Liver (tissue), 9 donors: ENCODE results near the gene ADPRH. TPM values are rescaled to one million over a fixed set of nuclear protein-coding genes. Genes with fewer than 3 reads are reported as not detected.

ENCODE experiments used
- DNase-seq: peaks from one replicate; pipeline ENCODE4 v3.0.0-alpha.2; 2017; ENCODE audit warnings: low spot score
- H3K27ac ChIP-seq, 2 donors: one replicate each; pipeline ENCODE4 v1.7.0; 2013; ENCODE audit warnings: inconsistent platforms in 2 of 2, low read length in 2 of 2, control low read depth in 1 of 2, low read depth in 1 of 2, mild to moderate bottlenecking in 1 of 2
- H3K27me3 ChIP-seq, 4 donors: one replicate each; pipeline versions ENCODE4 v1.6.1 to v1.7.0; 2013; ENCODE audit warnings: low read length in 3 of 4, inconsistent platforms in 1 of 4, mild to moderate bottlenecking in 1 of 4, moderate library complexity in 1 of 4; ENCODE audit not compliant: control insufficient read depth in 4 of 4, insufficient read depth in 4 of 4
- H3K36me3 ChIP-seq, 4 donors: one replicate each; pipeline versions ENCODE4 v1.6.1 to v1.7.0; 2013; ENCODE audit warnings: low read length in 3 of 4, mild to moderate bottlenecking in 3 of 4, low read depth in 1 of 4, moderate library complexity in 1 of 4; ENCODE audit not compliant: control insufficient read depth in 4 of 4, insufficient read depth in 3 of 4
- H3K4me1 ChIP-seq, 4 donors: one replicate each; pipeline versions ENCODE4 v1.6.1 to v1.7.0; 2013; ENCODE audit warnings: low read length in 3 of 4, mild to moderate bottlenecking in 3 of 4, moderate library complexity in 1 of 4; ENCODE audit not compliant: control insufficient read depth in 4 of 4, insufficient read depth in 4 of 4
- H3K4me3 ChIP-seq, 3 donors: one replicate each; pipeline versions ENCODE4 v1.6.1 to v1.7.0; 2013; ENCODE audit warnings: low read length in 3 of 3, control low read depth in 1 of 3, low read depth in 1 of 3, mild to moderate bottlenecking in 1 of 3
- H3K9ac ChIP-seq, 2 donors: one replicate each; pipeline ENCODE4 v1.7.0; 2013; ENCODE audit warnings: low read length in 2 of 2, mild to moderate bottlenecking in 2 of 2, moderate library complexity in 2 of 2, control low read depth in 1 of 2, low read depth in 1 of 2
- H3K9me3 ChIP-seq, 4 donors: one replicate each; pipeline versions ENCODE4 v1.6.1 to v1.7.0; 2013; ENCODE audit warnings: low read length in 3 of 4; ENCODE audit not compliant: control insufficient read depth in 4 of 4
- EGR1 ChIP-seq, 2 donors: IDR thresholded peaks; 2 replicates each; pipeline ENCODE4 v1.6.1; 2016 to 2018; ENCODE audit warnings: antibody characterized with exemption in 2 of 2, low read depth in 2 of 2
- FOXA2 ChIP-seq: IDR thresholded peaks from 2 replicates; pipeline ENCODE4 v1.6.1; 2016; ENCODE audit warnings: antibody characterized with exemption
- HNF4A ChIP-seq, 2 donors: conservative IDR thresholded peaks; 2 replicates each; pipeline ENCODE4 v1.6.1; 2016; ENCODE audit warnings: antibody characterized with exemption in 2 of 2, mild to moderate bottlenecking in 2 of 2
- HNF4G ChIP-seq: IDR thresholded peaks from 2 replicates; pipeline ENCODE4 v1.6.1; 2016; ENCODE audit warnings: antibody characterized with exemption
- JUND ChIP-seq, 2 donors: IDR thresholded peaks; 2 replicates each; pipeline ENCODE4 v1.6.1; 2016; ENCODE audit warnings: antibody characterized with exemption in 2 of 2
- NR2F2 ChIP-seq: IDR thresholded peaks from 2 replicates; pipeline ENCODE4 v1.6.1; 2016; ENCODE audit warnings: antibody characterized with exemption
- RAD21 ChIP-seq, 2 donors: IDR thresholded peaks; 2 replicates each; pipeline ENCODE4 v1.6.1; 2016; ENCODE audit warnings: antibody characterized with exemption in 2 of 2, mild to moderate bottlenecking in 2 of 2
- RXRA ChIP-seq, 2 donors: IDR thresholded peaks; 2 replicates each; pipeline ENCODE4 v1.6.1; 2017 to 2018; ENCODE audit warnings: antibody characterized with exemption in 2 of 2, mild to moderate bottlenecking in 1 of 2
- YY1 ChIP-seq: IDR thresholded peaks from 2 replicates; pipeline ENCODE4 v1.6.1; 2016; ENCODE audit warnings: antibody characterized with exemption, mild to moderate bottlenecking
- WGBS: extraction: QIAGEN DNeasy Blood & Tissue Kit; methylation state at CpG from one replicate; pipeline ENCODE4 v1.1.7; 2013; 5-methylcytosine and 5-hydroxymethylcytosine counted together
- polyA plus RNA-seq, 2 donors: library from polyadenylated mRNA; stranded (reverse) in 1 of 2; unstranded in 1 of 2; fragments of 200-250 nt in 1 of 2; fragments of >200 nt in 1 of 2; fragmentation: Nextera tagmentation in 1 of 2; extraction: Ambion mirVana in 1 of 2; gene quantifications; one replicate each; pipeline versions ENCODE4 v1.2.1 to v1.2.3, GENCODE V29; 2013 to 2015
- total RNA-seq, 2 donors: library from RNA; depleted of rRNA; stranded (reverse); fragments of >200 nt; gene quantifications; one replicate each; pipeline ENCODE4 v1.2.3, GENCODE V29; 2014
- TF ChIP-seq, protein P1 (sequence below): IDR thresholded peaks from 2 replicates; pipeline ENCODE4 v1.6.1; 2016; ENCODE audit warnings: antibody characterized with exemption
- TF ChIP-seq, protein P2 (sequence below): IDR thresholded peaks from 2 replicates; pipeline ENCODE4 v1.6.1; 2016; ENCODE audit warnings: antibody characterized with exemption
- TF ChIP-seq, protein P3 (sequence below): IDR thresholded peaks from 2 replicates; pipeline ENCODE4 v1.6.1; 2016; ENCODE audit warnings: antibody characterized with exemption
- TF ChIP-seq, protein P4 (sequence below): fragments of 150-350 bp; IDR thresholded peaks from 2 replicates; pipeline ENCODE4 v1.5.1; 2017; ENCODE audit warnings: improper control_type of control experiment, low read depth, low read length; ENCODE audit not compliant: missing input control
- TF ChIP-seq, protein P5 (sequence below): IDR thresholded peaks from 2 replicates; pipeline ENCODE4 v1.6.1; 2016; ENCODE audit warnings: antibody characterized with exemption, mild to moderate bottlenecking
- donor health status: healthy.
- donor health status: healthy.
- donor health status: healthy.
- donor health status: healthy.
- donor health status: healthy.

ADPRH gene
- total and polyA plus RNA-seq, 4 donors: 0.89 to 3.8 (median 2.4) TPM

DNA sequence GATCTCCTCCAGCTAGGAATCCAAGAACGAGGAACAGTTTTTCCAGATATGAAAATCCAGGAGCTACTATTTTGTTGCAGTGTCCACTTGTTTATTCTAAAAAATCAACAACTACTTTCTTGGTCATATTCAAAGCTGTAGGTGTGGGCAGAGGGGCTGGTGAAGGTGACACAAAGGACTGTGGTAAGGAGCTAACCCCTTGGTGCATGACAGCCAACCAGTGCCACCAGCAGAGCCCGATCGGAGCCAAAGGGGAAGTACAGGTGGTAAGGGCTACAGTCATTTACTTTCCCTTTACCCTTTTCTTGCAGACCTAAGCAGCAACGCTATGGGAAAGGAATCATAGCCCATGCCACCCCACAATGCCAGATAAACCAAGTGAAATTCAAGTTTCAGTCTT, 49.1 kb downstream of the ADPRH start:
- Histone ChIP-seq H3K27me3 (no peaks in the 10 kb centered on the region), H3K4me1 (no peaks in the 10 kb centered on the region), H3K9me3 (no peaks in the 10 kb centered on the region), H3K27ac (no peak overlapping the region), H3K36me3 (peaks cover 0 to 3% (median 0%) of the 10 kb centered on the region in 4 donors), H3K9ac (no peak overlapping the region), H3K4me3 (no peak overlapping the region)
- no peak for DNase-seq
- no peak for TF ChIP-seq JUND (IDR thresholded peaks at IDR 0.05)
- TF ChIP-seq NR2F2: no peak
- TF ChIP-seq RAD21 (IDR thresholded peaks at IDR 0.05): no peak
- TF ChIP-seq, protein P1, sequence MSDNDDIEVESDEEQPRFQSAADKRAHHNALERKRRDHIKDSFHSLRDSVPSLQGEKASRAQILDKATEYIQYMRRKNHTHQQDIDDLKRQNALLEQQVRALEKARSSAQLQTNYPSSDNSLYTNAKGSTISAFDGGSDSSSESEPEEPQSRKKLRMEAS: no peak
- TF ChIP-seq FOXA2: no peak
- no peak for TF ChIP-seq HNF4G
- TF ChIP-seq HNF4A (conservative IDR thresholded peaks at IDR 0.05): no peak
- no peak for TF ChIP-seq YY1
- TF ChIP-seq RXRA (IDR thresholded peaks at IDR 0.05): no peak
- TF ChIP-seq, protein P2, sequence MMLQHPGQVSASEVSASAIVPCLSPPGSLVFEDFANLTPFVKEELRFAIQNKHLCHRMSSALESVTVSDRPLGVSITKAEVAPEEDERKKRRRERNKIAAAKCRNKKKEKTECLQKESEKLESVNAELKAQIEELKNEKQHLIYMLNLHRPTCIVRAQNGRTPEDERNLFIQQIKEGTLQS: no peak
- TF ChIP-seq, protein P3, sequence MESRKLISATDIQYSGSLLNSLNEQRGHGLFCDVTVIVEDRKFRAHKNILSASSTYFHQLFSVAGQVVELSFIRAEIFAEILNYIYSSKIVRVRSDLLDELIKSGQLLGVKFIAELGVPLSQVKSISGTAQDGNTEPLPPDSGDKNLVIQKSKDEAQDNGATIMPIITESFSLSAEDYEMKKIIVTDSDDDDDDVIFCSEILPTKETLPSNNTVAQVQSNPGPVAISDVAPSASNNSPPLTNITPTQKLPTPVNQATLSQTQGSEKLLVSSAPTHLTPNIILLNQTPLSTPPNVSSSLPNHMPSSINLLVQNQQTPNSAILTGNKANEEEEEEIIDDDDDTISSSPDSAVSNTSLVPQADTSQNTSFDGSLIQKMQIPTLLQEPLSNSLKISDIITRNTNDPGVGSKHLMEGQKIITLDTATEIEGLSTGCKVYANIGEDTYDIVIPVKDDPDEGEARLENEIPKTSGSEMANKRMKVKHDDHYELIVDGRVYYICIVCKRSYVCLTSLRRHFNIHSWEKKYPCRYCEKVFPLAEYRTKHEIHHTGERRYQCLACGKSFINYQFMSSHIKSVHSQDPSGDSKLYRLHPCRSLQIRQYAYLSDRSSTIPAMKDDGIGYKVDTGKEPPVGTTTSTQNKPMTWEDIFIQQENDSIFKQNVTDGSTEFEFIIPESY: no peak
- TF ChIP-seq, protein P4, sequence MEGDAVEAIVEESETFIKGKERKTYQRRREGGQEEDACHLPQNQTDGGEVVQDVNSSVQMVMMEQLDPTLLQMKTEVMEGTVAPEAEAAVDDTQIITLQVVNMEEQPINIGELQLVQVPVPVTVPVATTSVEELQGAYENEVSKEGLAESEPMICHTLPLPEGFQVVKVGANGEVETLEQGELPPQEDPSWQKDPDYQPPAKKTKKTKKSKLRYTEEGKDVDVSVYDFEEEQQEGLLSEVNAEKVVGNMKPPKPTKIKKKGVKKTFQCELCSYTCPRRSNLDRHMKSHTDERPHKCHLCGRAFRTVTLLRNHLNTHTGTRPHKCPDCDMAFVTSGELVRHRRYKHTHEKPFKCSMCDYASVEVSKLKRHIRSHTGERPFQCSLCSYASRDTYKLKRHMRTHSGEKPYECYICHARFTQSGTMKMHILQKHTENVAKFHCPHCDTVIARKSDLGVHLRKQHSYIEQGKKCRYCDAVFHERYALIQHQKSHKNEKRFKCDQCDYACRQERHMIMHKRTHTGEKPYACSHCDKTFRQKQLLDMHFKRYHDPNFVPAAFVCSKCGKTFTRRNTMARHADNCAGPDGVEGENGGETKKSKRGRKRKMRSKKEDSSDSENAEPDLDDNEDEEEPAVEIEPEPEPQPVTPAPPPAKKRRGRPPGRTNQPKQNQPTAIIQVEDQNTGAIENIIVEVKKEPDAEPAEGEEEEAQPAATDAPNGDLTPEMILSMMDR: no peak
- no peak for TF ChIP-seq EGR1 (IDR thresholded peaks at IDR 0.05; ENCODE audit: low read depth in 2 of 2)
- 88% methylated on average over 4 of the region's 4 CpGs for WGBS

DNA sequence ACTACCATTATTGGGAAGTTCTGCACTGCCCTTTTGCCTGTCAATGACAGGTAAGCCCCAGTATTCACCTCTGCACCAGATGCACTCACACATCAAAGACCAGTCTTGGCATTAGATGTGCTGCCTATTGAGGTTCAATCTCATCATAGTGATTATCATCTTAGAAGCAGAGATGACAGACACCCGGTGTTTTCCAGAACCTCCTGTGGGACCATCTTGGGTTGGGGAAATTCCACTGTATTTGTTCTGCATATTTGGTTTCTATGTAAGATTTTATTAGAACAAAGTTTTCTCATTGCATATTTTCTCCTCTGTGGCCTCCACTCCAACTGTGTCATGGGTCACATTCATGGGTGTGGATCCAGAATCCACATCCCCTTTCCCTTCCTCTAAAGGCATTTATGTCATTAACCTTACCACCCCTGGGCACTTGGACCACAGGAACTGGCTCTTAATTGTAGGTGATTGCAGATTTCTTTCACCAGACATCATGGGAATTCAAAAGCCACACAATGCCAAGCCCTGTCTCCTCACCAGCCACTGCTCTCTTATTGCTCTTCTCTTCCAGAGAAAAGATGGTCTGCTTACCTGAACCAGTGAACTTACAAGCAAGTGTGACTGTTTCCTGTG, 49.6 kb downstream of the ADPRH start:
- H3K4me3 ChIP-seq: no peak overlapping the region
- 76% methylated on average over 1 of the region's 1 CpG for WGBS
- no peaks in the 10 kb centered on the region for H3K4me1 ChIP-seq
- no peak overlapping the region for H3K9ac ChIP-seq
- peaks cover 0 to 3% (median 0%) of the 10 kb centered on the region in 4 donors for H3K36me3 ChIP-seq
- no peaks in the 10 kb centered on the region for H3K9me3 ChIP-seq
- DNase-seq: no peak
- TF ChIP-seq RAD21 (IDR thresholded peaks at IDR 0.05) (no peak), NR2F2 (peak; percentile 54)
- TF ChIP-seq, protein P5, sequence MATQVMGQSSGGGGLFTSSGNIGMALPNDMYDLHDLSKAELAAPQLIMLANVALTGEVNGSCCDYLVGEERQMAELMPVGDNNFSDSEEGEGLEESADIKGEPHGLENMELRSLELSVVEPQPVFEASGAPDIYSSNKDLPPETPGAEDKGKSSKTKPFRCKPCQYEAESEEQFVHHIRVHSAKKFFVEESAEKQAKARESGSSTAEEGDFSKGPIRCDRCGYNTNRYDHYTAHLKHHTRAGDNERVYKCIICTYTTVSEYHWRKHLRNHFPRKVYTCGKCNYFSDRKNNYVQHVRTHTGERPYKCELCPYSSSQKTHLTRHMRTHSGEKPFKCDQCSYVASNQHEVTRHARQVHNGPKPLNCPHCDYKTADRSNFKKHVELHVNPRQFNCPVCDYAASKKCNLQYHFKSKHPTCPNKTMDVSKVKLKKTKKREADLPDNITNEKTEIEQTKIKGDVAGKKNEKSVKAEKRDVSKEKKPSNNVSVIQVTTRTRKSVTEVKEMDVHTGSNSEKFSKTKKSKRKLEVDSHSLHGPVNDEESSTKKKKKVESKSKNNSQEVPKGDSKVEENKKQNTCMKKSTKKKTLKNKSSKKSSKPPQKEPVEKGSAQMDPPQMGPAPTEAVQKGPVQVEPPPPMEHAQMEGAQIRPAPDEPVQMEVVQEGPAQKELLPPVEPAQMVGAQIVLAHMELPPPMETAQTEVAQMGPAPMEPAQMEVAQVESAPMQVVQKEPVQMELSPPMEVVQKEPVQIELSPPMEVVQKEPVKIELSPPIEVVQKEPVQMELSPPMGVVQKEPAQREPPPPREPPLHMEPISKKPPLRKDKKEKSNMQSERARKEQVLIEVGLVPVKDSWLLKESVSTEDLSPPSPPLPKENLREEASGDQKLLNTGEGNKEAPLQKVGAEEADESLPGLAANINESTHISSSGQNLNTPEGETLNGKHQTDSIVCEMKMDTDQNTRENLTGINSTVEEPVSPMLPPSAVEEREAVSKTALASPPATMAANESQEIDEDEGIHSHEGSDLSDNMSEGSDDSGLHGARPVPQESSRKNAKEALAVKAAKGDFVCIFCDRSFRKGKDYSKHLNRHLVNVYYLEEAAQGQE: no peak
- H3K27me3 ChIP-seq: no peaks in the 10 kb centered on the region
- no peak overlapping the region for H3K27ac ChIP-seq
